OCI-LY7 (cell line): ENCODE measurements around the gene TP53AIP1. TPM values are rescaled to one million over a fixed set of nuclear protein-coding genes. Genes with fewer than 3 reads are reported as not detected.

Experiments
- BruUV-seq: library from RNA; stranded (reverse); fragments of 400-500 nt; replicated peaks from 2 replicates; lab custom pipeline; 2021; lab: Mats Ljungman, UMichigan
- CTCF ChIA-PET: fragments of 300-600 bp; sonication (Branson Sonifier 250); formaldehyde crosslinking; loops from one replicate; lab custom pipeline; 2022; ENCODE audit warnings: antibody characterized with exemption; ENCODE audit not compliant: unreplicated experiment; lab: Charles Lee
- POLR2A ChIA-PET: fragments of 300-600 bp; sonication (Branson Sonifier 250); formaldehyde crosslinking; loops from one replicate; lab custom pipeline; 2022; ENCODE audit warnings: antibody characterized with exemption; lab: Charles Lee
- DNase-seq: peaks from one replicate; pipeline ENCODE4 v3.0.0-alpha.2; 2015; ENCODE audit warnings: low spot score
- H2AFZ ChIP-seq: fragments of 200-600 bp; sonication (generic), shearing (Covaris generic); 2 replicates; pipeline ENCODE4 v1.6.1; 2014; ENCODE audit warnings: mild to moderate bottlenecking, antibody characterized with exemption, low read length, moderate library complexity
- H3K27ac ChIP-seq: fragments of 200-600 bp; sonication (generic); 2 replicates; pipeline ENCODE4 v1.5.1; 2014; ENCODE audit warnings: mixed run types, low read depth, mild to moderate bottlenecking, moderate library complexity, low read length, inconsistent platforms; ENCODE audit not compliant: poor library complexity, severe bottlenecking
- H3K36me3 ChIP-seq: fragments of 200-600 bp; sonication (generic); 2 replicates; pipeline ENCODE4 v1.6.1; 2014; ENCODE audit warnings: mild to moderate bottlenecking, antibody characterized with exemption, low read length, moderate library complexity, mixed read lengths; ENCODE audit not compliant: insufficient read depth
- H3K4me1 ChIP-seq: fragments of 200-600 bp; sonication (generic); 2 replicates; pipeline ENCODE4 v1.5.1; 2014; ENCODE audit warnings: mild to moderate bottlenecking, low read length; ENCODE audit not compliant: insufficient read depth, poor library complexity, severe bottlenecking
- H3K4me2 ChIP-seq: fragments of 200-600 bp; sonication (generic); 2 replicates; pipeline ENCODE4 v1.6.1; 2014; ENCODE audit warnings: mild to moderate bottlenecking, low read length
- H3K4me3 ChIP-seq: fragments of 200-600 bp; sonication (generic); 2 replicates; pipeline ENCODE4 v1.5.1; 2014; ENCODE audit warnings: mild to moderate bottlenecking, low read depth, low read length; ENCODE audit not compliant: poor library complexity, severe bottlenecking
- H3K79me2 ChIP-seq: fragments of 200-600 bp; sonication (generic); 2 replicates; pipeline ENCODE4 v1.6.1; 2016; ENCODE audit warnings: low read depth, mild to moderate bottlenecking, low read length, moderate library complexity, mixed read lengths; ENCODE audit not compliant: insufficient read depth
- H3K9me2 ChIP-seq: fragments of 200-600 bp; sonication (generic); 2 replicates; pipeline ENCODE4 v1.6.1; 2016; ENCODE audit warnings: mild to moderate bottlenecking, low read length, mixed read lengths; ENCODE audit not compliant: insufficient read depth
- H3K9me3 ChIP-seq: fragments of 200-600 bp; sonication (generic); 2 replicates; pipeline ENCODE4 v1.6.1; 2014; ENCODE audit warnings: mild to moderate bottlenecking, mixed run types, low read length, mixed read lengths
- H4K20me1 ChIP-seq: fragments of 200-600 bp; sonication (generic); 2 replicates; pipeline ENCODE4 v1.6.1; 2014; ENCODE audit warnings: mild to moderate bottlenecking, antibody characterized with exemption, low read length, moderate library complexity, mixed read lengths; ENCODE audit not compliant: insufficient read depth
- CTCF ChIP-seq: fragments of 200-600 bp; sonication (generic); conservative IDR thresholded peaks from 2 replicates; pipeline ENCODE4 v1.5.1; 2014; ENCODE audit warnings: mild to moderate bottlenecking, antibody characterized with exemption, low read length, moderate library complexity, mixed read lengths
- EZH2phosphoT487 ChIP-seq: fragments of 200-600 bp; sonication (generic); IDR thresholded peaks from 2 replicates; pipeline ENCODE4 v1.6.1; 2018; ENCODE audit warnings: low read depth, borderline replicate concordance, mild to moderate bottlenecking, mixed run types, antibody characterized with exemption, low read length, moderate library complexity, mixed read lengths
- intact Hi-C: fragments of 100-400 bp; cut with micrococcal nuclease; formaldehyde crosslinking; loops from one replicate; pipeline ENCODE4 v1.10.0; 2022; ENCODE audit not compliant: unreplicated experiment
- total RNA-seq, 2 experiments: library from RNA; depleted of rRNA in 1 of 2; stranded (reverse); fragments of >200 nt in 1 of 2; shearing (Covaris generic) in 1 of 2; gene quantifications; 2 replicates each; pipeline ENCODE4 v1.2.3, GENCODE V29; 2014 to 2022

TP53AIP1 gene
- total RNA-seq, 2 experiments from 2014 or later, result not detected

- no TSS peak for BruUV-seq
- DNase-seq, result no peak
- POLR2A ChIA-PET, result no interaction called here
- no peak overlapping the region for H3K27ac ChIP-seq
- H3K4me2 ChIP-seq, result no peak overlapping the region
- CTCF ChIA-PET, result no interaction called here
- H3K4me3 ChIP-seq, result no peak overlapping the region
- no peaks in the 10 kb centered on the region for H3K4me1 ChIP-seq
- TF ChIP-seq EZH2phosphoT487 (no peak), CTCF (no peak)
- no peaks in the 10 kb centered on the region for H3K9me2 ChIP-seq
- H3K9me3 ChIP-seq, result no peaks in the 10 kb centered on the region
- no peaks in the 10 kb centered on the region for H3K36me3 ChIP-seq
- H3K79me2 ChIP-seq, result no peaks in the 10 kb centered on the region
- H2AFZ ChIP-seq, result no peak overlapping the region
- no peaks in the 10 kb centered on the region for H4K20me1 ChIP-seq
- intact Hi-C loops, result no loop called here
Measured at GRCh38 chr11:128970598-128971190, 28.0 kb upstream of the TP53AIP1 start.

- CTCF ChIA-PET, result no interaction called here
- TF ChIP-seq EZH2phosphoT487, result no peak
- TF ChIP-seq CTCF, result no peak
- BruUV-seq, result no TSS peak
- no peaks in the 10 kb centered on the region for H3K79me2 ChIP-seq
- no peak for DNase-seq
- no peak overlapping the region for H2AFZ ChIP-seq
- no peaks in the 10 kb centered on the region for H3K9me2 ChIP-seq
- no peak overlapping the region for H3K27ac ChIP-seq
- no peaks in the 10 kb centered on the region for H3K4me1 ChIP-seq
- H3K4me3 ChIP-seq, result no peak overlapping the region
- no peaks in the 10 kb centered on the region for H3K9me3 ChIP-seq
- H3K4me2 ChIP-seq, result no peak overlapping the region
- intact Hi-C loops, result no loop called here
- no peaks in the 10 kb centered on the region for H3K36me3 ChIP-seq
- H4K20me1 ChIP-seq, result no peaks in the 10 kb centered on the region
- POLR2A ChIA-PET, result no interaction called here
Measured at GRCh38 chr11:128968916-128969315, 26.2 kb upstream of the TP53AIP1 start.

- no peaks in the 10 kb centered on the region for H3K36me3 ChIP-seq
- no peaks in the 10 kb centered on the region for H3K9me3 ChIP-seq
- ChIA-PET CTCF (no interaction called here), POLR2A (no interaction called here)
- H3K4me3 ChIP-seq, result no peak overlapping the region
- H3K4me2 ChIP-seq, result no peak overlapping the region
- no peak overlapping the region for H2AFZ ChIP-seq
- H4K20me1 ChIP-seq, result no peaks in the 10 kb centered on the region
- intact Hi-C loops, result no loop called here
- BruUV-seq, result no TSS peak
- no peak overlapping the region for H3K27ac ChIP-seq
- DNase-seq, result no peak
- H3K9me2 ChIP-seq, result no peaks in the 10 kb centered on the region
- TF ChIP-seq EZH2phosphoT487 (no peak), CTCF (no peak)
- H3K79me2 ChIP-seq, result no peaks in the 10 kb centered on the region
- H3K4me1 ChIP-seq, result no peaks in the 10 kb centered on the region
Measured at GRCh38 chr11:128967578-128967977, 24.9 kb upstream of the TP53AIP1 start.
